ENCODE results near the gene PLEKHB1. TPM values are rescaled to one million over a fixed set of nuclear protein-coding genes. Genes with fewer than 3 reads are reported as not detected.

PLEKHB1 gene
- polyA plus RNA-seq (ENCODE audit: low read depth in 6 of 6) = 10 to 100 TPM in 2 of 6 donors, 1 to 10 TPM in 4; 3.8 to 15.6 (median 8.5) TPM

GRCh38 chr11:73645972-73646631, at the start of gene PLEKHB1:
TSS of gene PLEKHB1 (plus strand) at chr11:73646581. CDS start at chr11:73646609, 28 bp downstream.
- Mint-ChIP-seq H3K4me3 (peak within 1 kb of the TSS in 7 of 8 donors; percentile 68 to 89 (median 76)), H3K9me3 (no peaks in the 10 kb centered on the region), H3K36me3 (no peaks in the 10 kb centered on the region), H3K4me1 (peaks cover 16 to 23% (median 22%) of the 10 kb centered on the region in 3 donors), H3K27ac (peak within 1 kb of the TSS in 5 of 6 donors; percentile 33 to 89 (median 86)), H3K27me3 (peaks cover 0 to 28% (median 8%) of the 10 kb centered on the region in 3 donors)
- DNase-seq (no peak), ATAC-seq (ENCODE audit: low read depth in 2 of 2) (no peak)

- H3K4me1 Mint-ChIP-seq = peaks cover 22 to 35% (median 26%) of the 10 kb centered on the region in 3 donors
- H3K9me3 Mint-ChIP-seq = no peaks in the 10 kb centered on the region
- DNase-seq (no peak), ATAC-seq (ENCODE audit: low read depth in 2 of 2) (no peak)
- peak overlapping the region; percentile 88 to 99 (median 96) for H3K4me3 Mint-ChIP-seq
- H3K27ac Mint-ChIP-seq = peak overlapping the region in 5 of 6 donors; percentile 35 to 96 (median 83)
- no peaks in the 10 kb centered on the region for H3K27me3 Mint-ChIP-seq
- no peaks in the 10 kb centered on the region for H3K36me3 Mint-ChIP-seq
Observed at GRCh38 chr11:73597336-73597955, 48.9 kb upstream of the PLEKHB1 start.

DNA sequence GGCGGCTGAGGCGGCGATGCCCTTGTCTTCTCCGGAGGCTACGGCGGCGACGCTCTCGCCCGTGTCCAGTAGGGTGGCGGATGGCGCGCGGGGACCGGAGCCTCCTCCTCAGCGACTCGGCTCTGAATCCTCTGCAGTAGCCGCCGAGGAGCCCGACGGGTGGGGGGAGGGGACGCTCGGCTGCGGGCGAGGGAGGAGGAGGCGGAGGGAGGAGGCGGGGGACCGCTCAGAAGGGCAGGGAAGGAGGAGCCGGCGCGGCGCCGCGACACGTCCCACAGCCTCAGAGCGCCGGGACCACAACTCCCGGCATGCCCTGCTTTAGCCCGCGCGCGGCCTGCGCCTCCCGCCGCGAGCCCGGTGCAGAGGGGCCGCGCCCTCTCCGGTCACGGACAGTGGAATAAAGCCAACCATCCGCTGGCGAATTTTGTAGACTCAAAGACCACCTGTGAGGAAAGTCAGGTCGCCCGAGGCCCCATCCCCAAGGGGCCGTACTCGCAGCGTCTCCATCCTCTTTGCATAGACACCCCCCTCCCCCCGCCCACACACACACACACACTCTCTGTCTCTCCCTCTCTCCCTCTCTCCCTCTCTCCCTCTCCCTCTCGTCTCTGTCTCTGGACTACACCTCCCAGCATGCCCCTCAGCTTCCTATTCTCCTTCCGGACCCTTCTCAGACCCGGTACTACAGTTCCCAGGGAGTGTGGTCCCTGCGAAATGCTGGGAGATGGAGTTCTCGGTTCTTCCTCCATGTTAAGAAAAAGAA, 48.2 kb upstream of the PLEKHB1 start, which contains the start of gene FAM168A:
Gene FAM168A, minus strand, starts transcription at position 157 of the 763 bp plus-strand sequence. CDS start 129,638 bp downstream, outside the sequence.
- Mint-ChIP-seq H3K27ac (peak within 1 kb of the TSS; percentile 58 to 99 (median 96)), H3K9me3 (no peaks in the 10 kb centered on the region), H3K4me3 (peak within 1 kb of the TSS; percentile 88 to 99 (median 96)), H3K36me3 (no peaks in the 10 kb centered on the region), H3K4me1 (peaks cover 22 to 32% (median 23%) of the 10 kb centered on the region in 3 donors), H3K27me3 (no peaks in the 10 kb centered on the region)
- DNase-seq (peak; percentile 84), ATAC-seq (ENCODE audit: low read depth in 2 of 2) (peak; percentile 92 to 93)

DNA sequence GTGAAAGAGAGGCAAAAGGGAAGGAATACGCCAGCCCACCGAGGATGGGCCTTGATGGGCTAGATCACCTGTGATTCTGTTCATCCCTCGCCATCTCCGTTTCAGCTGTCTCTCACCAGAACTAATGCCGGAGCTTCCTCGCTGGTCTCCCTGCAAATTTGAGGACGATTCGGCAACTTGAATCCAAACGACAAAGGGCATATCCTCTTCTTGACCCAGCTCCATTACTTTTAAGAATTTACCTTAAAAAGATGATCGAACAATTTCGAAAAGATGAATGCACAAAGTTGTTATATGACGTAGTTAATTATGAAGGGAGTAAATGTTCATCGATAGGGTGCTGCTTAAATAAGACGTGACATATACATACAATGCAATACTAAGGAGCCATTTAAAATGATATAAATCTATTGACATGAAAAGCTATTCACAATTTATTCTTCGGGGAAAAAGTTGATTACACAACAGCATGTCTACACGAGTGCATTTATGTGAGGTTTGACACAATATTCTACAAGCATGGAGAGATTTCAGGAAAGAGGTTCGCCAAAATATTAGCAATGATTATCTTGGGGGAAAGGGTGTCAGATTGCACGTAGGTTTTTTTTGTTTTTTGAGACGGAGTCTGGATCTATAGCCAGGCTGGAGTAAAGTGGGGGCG, 47.5 kb upstream of the PLEKHB1 start:
- H3K4me1 Mint-ChIP-seq = peaks cover 22 to 32% (median 23%) of the 10 kb centered on the region in 3 donors
- peak overlapping the region; percentile 58 to 99 (median 96) for H3K27ac Mint-ChIP-seq

GRCh38 chr11:73612601-73613140, 33.7 kb upstream of the PLEKHB1 start:
- Mint-ChIP-seq H3K27ac (no peak overlapping the region), H3K4me3 (no peak overlapping the region), H3K4me1 (no peaks in the 10 kb centered on the region), H3K27me3 (peaks cover 0 to 7% (median 6%) of the 10 kb centered on the region in 3 donors), H3K36me3 (no peaks in the 10 kb centered on the region), H3K9me3 (no peaks in the 10 kb centered on the region)
- DNase-seq (no peak), ATAC-seq (ENCODE audit: low read depth in 2 of 2) (no peak)

More for the DNA sequence above, 47.5 kb upstream of the PLEKHB1 start:
- H3K4me3 Mint-ChIP-seq = peak overlapping the region; percentile 88 to 99 (median 96)
- H3K27me3 Mint-ChIP-seq = no peaks in the 10 kb centered on the region
- H3K36me3 Mint-ChIP-seq = no peaks in the 10 kb centered on the region
- ATAC-seq (ENCODE audit: low read depth in 2 of 2) (peak in 1 of 2 donors; percentile 0), DNase-seq (no peak)
- H3K9me3 Mint-ChIP-seq = no peaks in the 10 kb centered on the region

- Mint-ChIP-seq H3K4me1 (no peaks in the 10 kb centered on the region), H3K27ac (peak overlapping the region in 1 of 6 donors; percentile 59), H3K4me3 (no peak overlapping the region), H3K27me3 (peaks cover 0 to 5% (median 0%) of the 10 kb centered on the region in 3 donors), H3K9me3 (no peaks in the 10 kb centered on the region), H3K36me3 (no peaks in the 10 kb centered on the region)
- no peak for DNase-seq
- ATAC-seq (ENCODE audit: low read depth in 2 of 2) = no peak
Observed at GRCh38 chr11:73614591-73614990, 31.8 kb upstream of the PLEKHB1 start.

- H3K36me3 Mint-ChIP-seq = no peaks in the 10 kb centered on the region
- H3K9me3 Mint-ChIP-seq = no peaks in the 10 kb centered on the region
- ATAC-seq (ENCODE audit: low read depth in 2 of 2) = no peak
- H3K4me3 Mint-ChIP-seq = no peak overlapping the region
- no peak for DNase-seq
- H3K27me3 Mint-ChIP-seq = peaks cover 14 to 18% (median 16%) of the 10 kb centered on the region in 3 donors
- H3K4me1 Mint-ChIP-seq = peaks cover 14 to 18% (median 17%) of the 10 kb centered on the region in 3 donors
- H3K27ac Mint-ChIP-seq = no peak overlapping the region
Observed at GRCh38 chr11:73622926-73623593, 23.3 kb upstream of the PLEKHB1 start.

DNA sequence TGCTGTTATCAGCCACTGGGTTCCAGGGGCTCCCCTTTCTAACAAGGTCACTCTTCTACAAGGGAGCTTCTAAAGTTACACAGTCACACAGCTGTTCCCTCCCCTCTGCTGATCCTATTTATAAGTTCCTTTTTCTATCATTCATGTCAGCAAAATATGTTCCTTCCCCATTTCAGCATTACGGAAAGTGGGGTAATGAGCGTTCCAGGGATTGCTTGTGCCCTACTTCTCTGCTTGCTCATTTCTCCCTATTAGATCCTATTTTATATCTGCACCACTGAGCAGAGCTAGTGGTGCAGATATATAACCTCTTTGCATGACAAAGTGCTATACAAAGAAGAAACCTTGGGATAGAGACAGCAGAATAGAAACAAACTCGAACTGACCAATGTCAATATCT, 22.7 kb upstream of the PLEKHB1 start:
- DNase-seq = no peak
- H3K4me3 Mint-ChIP-seq = no peak overlapping the region
- no peaks in the 10 kb centered on the region for H3K36me3 Mint-ChIP-seq
- ATAC-seq (ENCODE audit: low read depth in 2 of 2) = peak; percentile 40 to 57
- peaks cover 14 to 18% (median 16%) of the 10 kb centered on the region in 3 donors for H3K27me3 Mint-ChIP-seq
- no peaks in the 10 kb centered on the region for H3K9me3 Mint-ChIP-seq
- no peak overlapping the region for H3K27ac Mint-ChIP-seq
- H3K4me1 Mint-ChIP-seq = peaks cover 14 to 18% (median 17%) of the 10 kb centered on the region in 3 donors

DNA sequence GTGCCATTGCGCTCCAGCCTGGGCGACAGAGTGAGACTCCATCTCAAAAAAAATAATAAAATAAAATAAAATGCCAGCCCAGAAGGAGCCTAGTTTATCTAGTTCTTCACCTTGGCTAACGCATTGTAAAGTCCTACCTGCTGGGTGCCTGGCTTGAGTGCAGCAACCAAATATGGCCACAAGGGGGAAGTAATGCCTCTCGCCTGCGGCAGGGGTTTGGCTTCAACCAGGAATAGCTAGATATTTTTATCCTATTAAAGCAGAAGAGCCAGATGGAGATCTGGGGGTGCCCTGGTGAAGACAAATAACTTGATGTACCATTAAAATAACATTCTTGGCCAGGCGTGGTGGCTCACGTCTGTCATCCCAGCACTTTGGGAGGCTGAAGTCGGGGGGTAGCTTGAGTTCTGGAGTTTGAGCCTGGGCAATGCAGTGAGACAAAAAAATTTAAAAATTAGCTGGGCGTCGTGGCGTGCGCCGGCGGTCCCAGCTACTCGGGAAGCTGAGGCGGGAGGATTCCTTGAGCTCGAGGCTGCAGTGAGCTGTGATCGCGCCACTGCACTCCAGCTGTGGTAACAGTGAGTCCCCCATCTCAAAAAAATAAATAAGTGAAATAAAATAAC, 20.6 kb upstream of the PLEKHB1 start:
- Mint-ChIP-seq H3K27ac (peak overlapping the region in 2 of 6 donors; percentile 32 to 39), H3K4me3 (no peak overlapping the region), H3K4me1 (peaks cover 14 to 18% (median 17%) of the 10 kb centered on the region in 3 donors), H3K27me3 (peaks cover 14 to 18% (median 16%) of the 10 kb centered on the region in 3 donors), H3K36me3 (no peaks in the 10 kb centered on the region), H3K9me3 (peaks cover 0 to 3% (median 0%) of the 10 kb centered on the region in 7 donors)
- peak; percentile 48 for DNase-seq
- ATAC-seq (ENCODE audit: low read depth in 2 of 2) = peak; percentile 76 to 82

DNA sequence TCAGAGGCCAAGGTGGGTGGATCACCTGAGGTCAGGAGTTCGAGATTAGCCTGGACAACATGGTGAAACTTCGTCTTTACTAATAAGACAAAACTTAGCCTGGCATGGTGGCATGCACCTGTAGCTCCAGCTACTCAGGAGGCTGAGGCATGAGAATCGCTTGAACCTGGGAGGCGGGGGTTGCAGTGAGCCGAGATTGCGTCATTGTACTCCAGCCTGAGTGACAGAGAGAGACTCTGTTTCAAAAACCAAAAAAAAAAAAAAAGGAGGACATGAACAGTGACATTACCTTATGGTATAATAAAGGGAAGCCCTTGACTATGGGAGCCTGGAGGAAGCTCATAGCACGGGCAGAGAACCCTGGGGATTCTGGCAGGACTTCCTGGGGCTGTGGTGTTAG, 16.5 kb upstream of the PLEKHB1 start:
- ATAC-seq (ENCODE audit: low read depth in 2 of 2) (no peak), DNase-seq (no peak)
- H3K9me3 Mint-ChIP-seq = peaks cover 0 to 17% (median 3%) of the 10 kb centered on the region in 7 donors
- peaks cover 0 to 4% (median 1%) of the 10 kb centered on the region in 3 donors for H3K27me3 Mint-ChIP-seq
- H3K4me1 Mint-ChIP-seq = peaks cover 0 to 5% (median 4%) of the 10 kb centered on the region in 3 donors
- H3K27ac Mint-ChIP-seq = no peak overlapping the region
- H3K4me3 Mint-ChIP-seq = no peak overlapping the region
- H3K36me3 Mint-ChIP-seq = no peaks in the 10 kb centered on the region

GRCh38 chr11:73632996-73633395, 13.4 kb upstream of the PLEKHB1 start:
- no peak for DNase-seq
- H3K27ac Mint-ChIP-seq = no peak overlapping the region
- H3K4me3 Mint-ChIP-seq = no peak overlapping the region
- no peaks in the 10 kb centered on the region for H3K27me3 Mint-ChIP-seq
- H3K4me1 Mint-ChIP-seq = no peaks in the 10 kb centered on the region
- H3K9me3 Mint-ChIP-seq = peaks cover 0 to 17% (median 3%) of the 10 kb centered on the region in 7 donors
- no peaks in the 10 kb centered on the region for H3K36me3 Mint-ChIP-seq
- no peak for ATAC-seq (ENCODE audit: low read depth in 2 of 2)

- H3K27me3 Mint-ChIP-seq = no peaks in the 10 kb centered on the region
- no peak for DNase-seq
- no peak overlapping the region for H3K27ac Mint-ChIP-seq
- H3K36me3 Mint-ChIP-seq = no peaks in the 10 kb centered on the region
- H3K4me1 Mint-ChIP-seq = no peaks in the 10 kb centered on the region
- H3K4me3 Mint-ChIP-seq = no peak overlapping the region
- peaks cover 0 to 17% (median 3%) of the 10 kb centered on the region in 7 donors for H3K9me3 Mint-ChIP-seq
- no peak for ATAC-seq (ENCODE audit: low read depth in 2 of 2)
Observed at GRCh38 chr11:73633999-73634398, 12.4 kb upstream of the PLEKHB1 start.
